HG02763 (cell line): ENCODE results near the gene VAMP3.

Experiments used
- ATAC-seq: cut with Tn5 transposase; IDR thresholded peaks from one replicate; pipeline ENCODE4 v1.9.1; 2021; ENCODE audit warnings: mild to moderate bottlenecking, moderate library complexity; ENCODE audit not compliant: unreplicated experiment

Gene VAMP3

DNA sequence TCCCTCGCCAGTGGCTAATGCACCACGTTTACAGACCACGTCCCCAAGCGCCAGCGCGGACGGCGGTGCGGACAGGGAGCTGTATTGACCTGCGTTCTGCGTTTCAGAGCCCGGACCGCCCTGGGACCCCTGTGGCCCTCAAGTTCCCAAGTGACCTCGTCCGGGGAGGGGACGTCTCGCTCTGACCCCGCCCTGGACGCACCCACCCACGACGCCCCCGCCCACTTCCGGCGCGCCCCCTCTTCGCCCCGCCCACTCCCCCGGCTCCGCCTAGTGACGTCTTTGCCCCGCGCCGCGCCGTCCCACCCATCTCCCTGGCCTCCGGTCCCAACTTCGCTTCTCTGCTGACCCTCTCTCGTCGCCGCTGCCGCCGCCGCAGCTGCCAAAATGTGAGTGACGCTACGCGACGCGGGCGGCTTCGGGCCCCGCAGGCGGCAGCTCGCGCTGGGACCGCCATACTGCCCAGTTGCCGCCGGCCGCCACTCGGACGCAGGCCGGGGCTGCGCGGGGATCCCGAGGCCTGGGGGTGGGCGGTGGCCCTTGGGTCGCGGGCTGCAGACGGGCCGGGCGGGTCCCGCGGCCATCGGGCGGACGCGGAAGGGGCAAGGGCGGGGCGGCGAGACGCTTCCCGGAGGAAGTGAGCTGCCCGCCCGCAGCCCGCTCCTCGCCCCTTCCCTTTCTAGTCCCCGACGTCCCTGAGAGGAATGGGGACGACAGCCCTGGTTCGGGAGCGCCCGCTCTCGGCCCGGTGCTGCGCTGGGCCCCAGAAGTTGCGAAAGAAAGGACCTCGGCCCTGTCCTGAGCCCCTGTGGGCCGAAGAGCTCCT is at the start of gene VAMP3:
Gene VAMP3 (plus strand): TSS at position 300 of the 826 bp plus-strand sequence. CDS start 88 bp downstream, at position 388.
- peak; percentile 76 for ATAC-seq

DNA sequence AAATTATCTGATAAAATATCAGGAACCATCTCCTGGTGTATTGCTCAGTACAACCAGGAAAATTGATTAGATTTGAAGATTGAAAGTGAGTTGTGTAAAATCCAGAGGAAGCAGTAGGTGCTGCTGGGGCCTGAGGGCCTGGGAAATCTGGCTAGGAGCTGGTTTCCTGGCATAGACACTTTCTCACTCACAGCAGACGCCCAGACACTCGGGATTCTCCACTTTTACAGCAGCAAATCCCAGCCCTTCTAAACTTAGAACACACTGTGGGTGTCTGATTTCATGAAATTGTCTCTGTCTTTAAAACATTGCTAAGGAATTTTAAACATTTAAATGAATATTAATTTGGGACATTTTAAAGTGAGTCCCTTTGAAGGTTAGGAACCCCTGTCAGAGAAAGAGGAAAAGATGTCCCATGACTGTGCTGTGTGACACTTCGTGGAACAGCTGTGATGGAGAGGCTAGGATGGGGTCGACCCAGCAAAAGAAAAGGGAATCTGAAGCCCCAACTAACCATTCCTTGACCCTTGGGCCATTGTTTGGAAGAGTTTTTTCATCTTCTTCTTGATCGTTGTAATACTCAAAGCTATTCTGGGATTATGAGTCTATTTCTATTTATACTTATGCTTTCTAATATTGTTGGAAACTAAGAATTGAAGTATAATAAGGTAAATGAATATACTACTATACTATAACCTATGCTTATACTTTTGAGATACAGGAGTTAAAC is 49.0 kb upstream of the VAMP3 start:
- no peak for ATAC-seq

DNA sequence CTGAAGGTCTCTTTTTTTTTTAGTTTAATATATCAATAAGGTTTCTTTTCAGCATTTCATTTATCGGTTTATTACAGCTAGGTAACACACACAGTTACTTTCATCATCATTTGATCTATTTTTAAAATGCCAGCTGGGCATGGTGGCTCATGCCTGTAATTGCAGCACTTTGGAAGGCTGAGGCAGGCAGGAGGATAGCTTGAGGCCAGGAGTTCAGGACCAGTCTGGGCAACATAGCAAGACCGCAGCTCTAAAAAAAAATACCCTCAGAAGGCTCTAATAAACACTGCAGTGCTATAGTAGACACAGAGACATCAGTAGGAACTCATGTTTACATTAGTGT is 48.5 kb upstream of the VAMP3 start:
- no peak for ATAC-seq

GRCh38 chr1:7726623-7727022 is 44.5 kb upstream of the VAMP3 start:
- ATAC-seq: no peak

- no peak for ATAC-seq
Measured at GRCh38 chr1:7727809-7728471, 43.2 kb upstream of the VAMP3 start.

DNA sequence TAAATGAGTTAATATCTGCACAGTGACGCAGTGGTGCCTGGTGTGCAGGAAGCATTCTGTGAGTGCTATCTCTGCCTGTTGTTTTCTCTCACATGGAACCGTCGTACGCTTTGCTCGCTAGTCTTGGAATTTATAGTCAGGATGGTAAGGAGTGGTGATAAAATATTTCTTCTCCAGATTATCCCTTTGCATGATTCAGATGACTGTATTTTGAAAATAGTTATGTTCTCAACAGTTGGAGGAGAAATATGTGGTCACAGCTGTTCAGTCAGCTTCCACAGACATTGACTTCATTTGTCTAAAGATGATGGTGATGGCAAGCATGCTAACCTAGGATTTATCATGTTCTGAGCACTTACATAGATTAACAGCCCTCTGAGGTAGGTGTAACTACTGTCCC is 41.3 kb upstream of the VAMP3 start:
- no peak for ATAC-seq

- no peak for ATAC-seq
Measured at GRCh38 chr1:7732331-7732730, 38.8 kb upstream of the VAMP3 start.

GRCh38 chr1:7733276-7733675 is 37.8 kb upstream of the VAMP3 start:
- no peak for ATAC-seq

- ATAC-seq: no peak
Measured at GRCh38 chr1:7738044-7738443, 33.1 kb upstream of the VAMP3 start.

DNA sequence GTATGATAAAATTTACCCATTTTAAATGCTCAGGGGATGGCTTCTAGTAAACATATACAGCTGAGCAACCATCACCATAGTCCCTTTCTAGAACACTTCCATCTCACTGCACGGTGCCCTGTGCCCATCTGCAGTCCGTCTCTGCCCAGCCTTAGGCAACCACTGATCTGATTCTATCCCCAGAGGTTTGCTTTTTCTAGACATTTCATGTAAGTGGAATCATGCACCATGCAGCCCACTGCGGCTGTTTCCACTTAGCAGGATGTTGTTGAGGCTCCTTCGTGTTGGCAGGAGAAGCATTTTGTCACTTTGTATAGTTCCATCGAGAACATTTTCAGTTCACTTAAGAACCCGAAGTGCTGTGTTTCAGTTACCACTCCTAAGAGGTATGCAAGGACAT is 27.8 kb upstream of the VAMP3 start:
- no peak for ATAC-seq

- ATAC-seq: no peak
Measured at GRCh38 chr1:7744882-7745281, 26.2 kb upstream of the VAMP3 start.

DNA sequence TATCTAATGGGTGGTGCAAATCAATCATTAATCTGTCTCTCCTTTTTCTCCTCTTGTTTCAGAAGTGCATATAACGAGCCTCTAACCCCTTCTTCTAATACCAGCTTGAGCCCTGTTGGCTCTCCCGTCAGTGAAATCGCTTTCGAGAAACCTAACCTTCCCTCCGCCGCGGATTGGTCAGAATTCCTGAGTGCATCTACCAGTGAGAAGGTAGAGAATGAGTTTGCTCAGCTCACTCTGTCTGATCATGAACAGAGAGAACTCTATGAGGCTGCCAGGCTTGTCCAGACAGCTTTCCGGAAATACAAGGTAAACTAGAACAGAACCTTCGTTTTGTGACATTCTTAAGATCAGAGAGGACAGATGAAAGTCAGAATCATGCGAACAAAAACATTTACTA is 25.3 kb upstream of the VAMP3 start:
- no peak for ATAC-seq

DNA sequence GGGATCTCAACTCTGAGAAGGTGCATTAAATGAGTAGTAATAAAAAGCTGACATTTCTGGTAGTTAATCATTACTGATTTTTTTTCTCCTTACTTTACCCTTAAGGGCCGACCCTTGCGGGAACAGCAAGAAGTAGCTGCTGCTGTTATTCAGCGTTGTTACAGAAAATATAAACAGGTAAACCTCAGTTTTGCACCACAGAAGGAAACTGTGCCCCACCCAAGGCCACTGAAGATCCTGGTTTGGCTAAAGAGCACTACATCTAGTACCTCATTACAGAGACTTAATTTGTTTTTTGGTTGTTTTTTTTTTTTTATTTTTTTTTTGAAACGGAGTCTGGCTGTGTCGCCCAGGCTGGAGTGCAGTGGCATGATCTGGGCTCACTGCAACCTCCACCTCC is 23.5 kb upstream of the VAMP3 start:
- ATAC-seq: no peak

DNA sequence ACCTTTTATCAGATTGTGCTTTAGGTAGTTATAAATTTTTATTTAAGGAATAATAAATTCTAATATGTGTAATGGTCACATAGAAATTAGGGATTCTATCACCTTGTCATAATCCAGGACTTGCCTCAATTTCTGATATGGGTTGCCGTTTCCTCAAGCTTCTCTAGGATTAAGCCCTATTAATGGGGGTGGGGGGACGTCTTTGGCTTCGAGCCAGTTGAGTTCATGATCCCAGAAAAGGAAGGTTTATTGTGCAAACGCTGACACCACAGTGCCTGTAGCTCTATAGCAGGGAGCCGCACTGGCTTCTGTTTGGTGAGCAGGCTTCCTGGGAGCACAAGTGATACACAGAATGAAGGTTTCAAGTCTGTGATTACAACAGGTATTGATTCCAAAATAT is 22.0 kb upstream of the VAMP3 start:
- ATAC-seq: no peak

GRCh38 chr1:7751174-7751573 is 19.9 kb upstream of the VAMP3 start:
- ATAC-seq: no peak

- ATAC-seq: no peak
Measured at GRCh38 chr1:7752512-7753417, 18.3 kb upstream of the VAMP3 start.

DNA sequence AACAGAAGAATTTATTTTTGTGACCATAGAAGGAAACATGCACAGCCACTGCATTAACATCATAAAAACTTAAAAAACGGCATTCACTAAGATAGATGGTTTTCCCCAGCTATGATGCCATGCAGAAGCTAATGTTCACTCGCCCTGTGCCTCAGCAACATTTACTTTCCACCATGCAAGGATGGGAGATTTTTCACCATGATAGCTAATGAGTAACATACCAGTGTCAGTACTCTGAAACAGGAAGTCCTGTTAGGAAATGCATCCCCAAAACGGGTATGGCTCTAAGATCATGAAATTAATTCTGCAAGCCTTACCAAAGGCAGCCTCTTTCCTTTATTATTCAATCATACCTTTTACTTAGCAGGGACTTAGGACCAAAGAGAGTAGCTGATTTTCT is 17.5 kb upstream of the VAMP3 start:
- ATAC-seq: no peak

GRCh38 chr1:7754234-7754633 is 16.9 kb upstream of the VAMP3 start:
- no peak for ATAC-seq

GRCh38 chr1:7755448-7755847 is 15.6 kb upstream of the VAMP3 start:
- ATAC-seq: no peak

- ATAC-seq: no peak
Measured at GRCh38 chr1:7760245-7760644, 10.9 kb upstream of the VAMP3 start.

GRCh38 chr1:7761103-7761502 is 10.0 kb upstream of the VAMP3 start:
- no peak for ATAC-seq
